PFSK-1 (cell line): ENCODE measurements around the gene INPP5D.

Experiments used
- FOXP2 ChIP-seq: optimal IDR thresholded peaks from 2 replicates; pipeline ENCODE3; 2011; ENCODE audit warnings: borderline replicate concordance, control low read depth, inconsistent platforms; ENCODE audit not compliant: insufficient read depth; ENCODE audit errors: extremely low read length, extremely low read depth
- POLR2AphosphoS5 ChIP-seq: IDR thresholded peaks from 2 replicates; pipeline ENCODE4 v1.6.1; 2012; ENCODE audit warnings: low read depth, mild to moderate bottlenecking, control low read depth, low read length, moderate library complexity
- SIN3A ChIP-seq: IDR thresholded peaks from 2 replicates; pipeline ENCODE4 v1.6.1; 2012; ENCODE audit warnings: mild to moderate bottlenecking, low read length, moderate library complexity, borderline replicate concordance; ENCODE audit not compliant: insufficient read depth
- TAF1 ChIP-seq: IDR thresholded peaks from 2 replicates; pipeline ENCODE4 v1.6.1; 2012; ENCODE audit warnings: low read length, control low read depth, borderline replicate concordance; ENCODE audit not compliant: insufficient read depth
- TF ChIP-seq, protein P1 (sequence below), 2 experiments: IDR thresholded peaks; 2 replicates each; pipeline versions ENCODE4 v1.6.1 to v1.8.0; 2011 to 2012; ENCODE audit warnings: low read depth in 2 of 2, low read length in 2 of 2, control low read depth in 1 of 2, inconsistent platforms in 1 of 2, mild to moderate bottlenecking in 1 of 2, moderate library complexity in 1 of 2; ENCODE audit not compliant: insufficient read depth in 1 of 2

INPP5D gene

DNA sequence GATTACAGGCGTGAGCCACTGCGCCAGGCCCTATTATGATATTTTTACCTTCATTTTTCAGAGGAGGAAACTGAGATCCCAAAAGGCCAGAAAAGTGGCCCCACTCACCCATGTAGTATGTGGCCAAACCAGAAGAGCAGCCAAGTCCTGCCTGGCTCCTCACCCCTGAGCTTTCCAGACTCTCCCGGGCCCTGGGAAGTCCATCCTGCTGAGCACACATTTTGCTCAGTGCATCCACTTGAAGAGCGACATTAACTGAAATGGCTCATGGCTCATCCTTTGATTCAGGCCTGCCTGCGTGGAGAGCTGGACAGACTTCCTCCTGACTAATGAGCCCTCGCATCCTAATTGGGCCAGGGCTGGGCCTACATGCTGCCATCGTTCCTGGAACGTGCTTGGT lies 37.6 kb upstream of the INPP5D start:
- no peak for TF ChIP-seq POLR2AphosphoS5
- TF ChIP-seq, protein P1, sequence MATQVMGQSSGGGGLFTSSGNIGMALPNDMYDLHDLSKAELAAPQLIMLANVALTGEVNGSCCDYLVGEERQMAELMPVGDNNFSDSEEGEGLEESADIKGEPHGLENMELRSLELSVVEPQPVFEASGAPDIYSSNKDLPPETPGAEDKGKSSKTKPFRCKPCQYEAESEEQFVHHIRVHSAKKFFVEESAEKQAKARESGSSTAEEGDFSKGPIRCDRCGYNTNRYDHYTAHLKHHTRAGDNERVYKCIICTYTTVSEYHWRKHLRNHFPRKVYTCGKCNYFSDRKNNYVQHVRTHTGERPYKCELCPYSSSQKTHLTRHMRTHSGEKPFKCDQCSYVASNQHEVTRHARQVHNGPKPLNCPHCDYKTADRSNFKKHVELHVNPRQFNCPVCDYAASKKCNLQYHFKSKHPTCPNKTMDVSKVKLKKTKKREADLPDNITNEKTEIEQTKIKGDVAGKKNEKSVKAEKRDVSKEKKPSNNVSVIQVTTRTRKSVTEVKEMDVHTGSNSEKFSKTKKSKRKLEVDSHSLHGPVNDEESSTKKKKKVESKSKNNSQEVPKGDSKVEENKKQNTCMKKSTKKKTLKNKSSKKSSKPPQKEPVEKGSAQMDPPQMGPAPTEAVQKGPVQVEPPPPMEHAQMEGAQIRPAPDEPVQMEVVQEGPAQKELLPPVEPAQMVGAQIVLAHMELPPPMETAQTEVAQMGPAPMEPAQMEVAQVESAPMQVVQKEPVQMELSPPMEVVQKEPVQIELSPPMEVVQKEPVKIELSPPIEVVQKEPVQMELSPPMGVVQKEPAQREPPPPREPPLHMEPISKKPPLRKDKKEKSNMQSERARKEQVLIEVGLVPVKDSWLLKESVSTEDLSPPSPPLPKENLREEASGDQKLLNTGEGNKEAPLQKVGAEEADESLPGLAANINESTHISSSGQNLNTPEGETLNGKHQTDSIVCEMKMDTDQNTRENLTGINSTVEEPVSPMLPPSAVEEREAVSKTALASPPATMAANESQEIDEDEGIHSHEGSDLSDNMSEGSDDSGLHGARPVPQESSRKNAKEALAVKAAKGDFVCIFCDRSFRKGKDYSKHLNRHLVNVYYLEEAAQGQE (IDR thresholded peaks at IDR 0.05; ENCODE audit: insufficient read depth in 1 of 2, low read depth in 2 of 2, low read length in 2 of 2): no peak
- no peak for TF ChIP-seq FOXP2
- no peak for TF ChIP-seq TAF1
- TF ChIP-seq SIN3A: no peak

DNA sequence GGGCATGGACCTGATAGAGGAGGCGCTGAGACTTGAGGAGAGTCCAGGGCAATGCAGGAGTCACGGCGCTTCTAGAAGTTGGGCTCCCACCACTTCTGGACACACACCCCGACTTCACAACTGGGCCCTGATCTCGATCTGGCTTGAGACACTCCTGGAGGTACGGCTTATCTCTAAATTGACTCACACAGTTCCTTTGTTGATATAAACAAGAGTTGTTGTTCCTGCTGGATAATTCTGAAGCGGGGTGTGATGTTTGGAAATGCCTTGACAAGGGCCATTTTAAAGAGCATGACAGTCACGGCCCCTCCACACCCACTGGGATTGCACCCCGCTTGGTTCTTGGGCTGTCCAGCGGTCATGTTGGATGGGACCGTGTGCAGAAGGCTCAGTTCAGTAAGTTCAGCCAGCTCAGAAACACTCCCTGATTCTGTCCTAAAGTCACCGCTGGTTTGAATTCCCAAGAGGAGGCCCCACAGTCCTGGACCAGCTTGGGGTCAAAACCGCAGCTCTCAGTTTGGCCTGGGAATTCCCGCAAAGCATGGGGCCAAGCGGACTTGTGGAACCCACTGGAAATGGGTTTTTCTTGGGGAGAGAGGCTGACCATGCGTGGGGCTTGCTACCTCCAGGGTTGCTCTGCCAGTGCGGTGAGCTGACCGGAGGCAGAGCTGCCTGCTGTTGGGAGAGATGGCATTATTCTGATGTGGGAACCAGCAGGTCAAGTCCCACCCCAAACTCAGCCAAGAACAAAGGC lies 37.0 kb upstream of the INPP5D start:
- TF ChIP-seq TAF1 (no peak), FOXP2 (no peak), SIN3A (no peak), POLR2AphosphoS5 (no peak)
- TF ChIP-seq, protein P1 (IDR thresholded peaks at IDR 0.05; ENCODE audit: insufficient read depth in 1 of 2, low read depth in 2 of 2, low read length in 2 of 2): no peak

DNA sequence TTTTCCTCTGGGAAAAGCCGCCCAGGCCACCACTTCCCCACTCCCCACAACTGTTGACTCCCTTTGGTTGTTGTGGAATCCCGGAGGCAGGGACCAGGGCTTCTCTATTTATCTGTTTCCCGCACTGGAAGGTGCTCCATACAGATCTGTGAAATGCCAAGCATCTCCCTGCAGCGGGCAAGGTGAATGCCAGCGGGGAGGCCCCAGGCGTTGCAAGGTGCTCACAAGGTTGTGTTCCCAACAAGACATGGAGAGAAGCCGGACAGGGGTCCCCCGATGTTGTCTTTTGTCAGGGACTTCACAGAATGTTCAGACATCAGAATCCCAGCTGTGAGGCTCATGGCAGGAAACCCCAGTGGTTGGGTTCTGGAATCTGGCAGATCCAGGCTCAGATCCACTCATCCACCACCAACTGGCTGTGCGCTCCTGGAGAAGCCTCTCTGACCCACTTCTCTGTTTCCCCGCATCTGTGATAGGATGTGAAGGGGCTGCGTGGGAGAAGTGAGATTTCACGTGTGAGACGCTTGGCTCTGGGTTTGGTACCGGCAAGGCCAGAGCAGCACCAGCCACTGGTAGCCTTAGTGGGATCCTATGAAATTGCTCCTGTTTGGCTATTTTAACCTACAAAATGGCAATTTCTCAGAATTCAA lies 36.3 kb upstream of the INPP5D start:
- TF ChIP-seq FOXP2: no peak

DNA sequence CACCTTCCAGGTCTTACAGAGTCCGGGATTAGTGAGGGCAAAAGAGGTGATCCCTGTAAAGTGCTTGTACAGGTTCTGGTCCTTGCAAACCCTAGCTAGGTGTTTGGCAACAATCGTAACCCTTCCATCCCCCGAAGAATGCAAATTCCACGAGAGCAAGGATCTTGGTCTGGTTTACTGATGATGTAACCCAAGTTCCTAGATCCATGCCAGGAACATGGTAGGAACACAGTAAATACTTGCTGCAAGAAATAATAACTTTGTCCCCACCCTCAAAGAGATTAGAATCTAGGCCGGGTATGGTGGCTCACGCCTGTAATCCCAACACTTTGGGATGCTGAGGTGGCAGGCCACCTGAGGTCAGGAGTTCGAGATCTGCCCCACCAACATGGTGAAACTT lies 34.4 kb upstream of the INPP5D start:
- TF ChIP-seq POLR2AphosphoS5 (no peak), FOXP2 (no peak), TAF1 (no peak), SIN3A (no peak)
- TF ChIP-seq, protein P1 (IDR thresholded peaks at IDR 0.05; ENCODE audit: insufficient read depth in 1 of 2, low read depth in 2 of 2, low read length in 2 of 2): no peak

DNA sequence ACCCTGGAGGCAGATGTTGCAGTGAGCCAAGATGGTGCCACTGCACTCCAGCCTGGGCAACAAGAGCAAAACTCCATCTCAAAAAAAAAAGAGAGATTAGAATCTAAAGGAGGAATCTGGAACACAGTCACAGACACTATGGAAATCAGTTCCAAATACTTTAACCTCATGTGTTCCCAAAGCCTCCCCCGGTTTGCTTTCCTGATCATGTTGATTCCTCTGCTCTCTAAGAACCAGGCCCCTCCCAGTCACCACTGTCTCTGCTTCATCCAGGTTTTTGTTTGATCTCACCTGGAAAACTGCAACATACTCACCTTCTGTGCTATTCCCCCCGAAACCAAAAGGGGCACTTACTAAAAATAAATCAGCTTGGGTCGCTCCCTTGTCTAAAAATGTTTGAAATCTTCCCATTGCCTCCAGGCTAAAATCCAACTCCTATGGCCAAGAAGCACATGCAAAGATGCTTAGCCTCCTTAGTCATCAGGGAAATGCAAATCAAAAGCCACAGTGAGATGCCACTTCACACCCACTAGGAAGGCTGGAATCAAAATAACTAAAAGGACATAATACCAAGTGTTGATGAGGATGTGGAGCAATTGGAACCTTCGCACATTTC lies 33.8 kb upstream of the INPP5D start:
- TF ChIP-seq FOXP2 (no peak), SIN3A (no peak), POLR2AphosphoS5 (no peak), TAF1 (no peak)
- TF ChIP-seq, protein P1 (IDR thresholded peaks at IDR 0.05; ENCODE audit: insufficient read depth in 1 of 2, low read depth in 2 of 2, low read length in 2 of 2): no peak
